Loucy (cell line): ENCODE data around the gene CDH12.
"Not testable (repeated sequence)": the region's sequence is repeated elsewhere in the genome, so short reads cannot be mapped to it uniquely, and the experiment has no call there.

Experiments
- H2AFZ ChIP-seq: fragments of 200-600 bp; sonication (generic); 2 replicates; pipeline ENCODE4 v1.6.0; 2016; ENCODE audit warnings: antibody characterized with exemption, mild to moderate bottlenecking, low read length, moderate library complexity
- H3F3A ChIP-seq: fragments of 200-600 bp; 2 replicates; pipeline ENCODE4 v1.6.0; 2016; ENCODE audit warnings: antibody characterized with exemption, low read depth, mild to moderate bottlenecking
- H3K27me3 ChIP-seq: fragments of 200-600 bp; sonication (generic); 2 replicates; pipeline ENCODE4 v1.6.1; 2014; ENCODE audit warnings: low read length, mild to moderate bottlenecking; ENCODE audit not compliant: insufficient read depth, poor library complexity, severe bottlenecking
- H3K36me3 ChIP-seq: fragments of 200-600 bp; sonication (generic); 2 replicates; pipeline ENCODE4 v1.6.1; 2016; ENCODE audit warnings: low read length; ENCODE audit not compliant: insufficient read depth
- H3K4me1 ChIP-seq: fragments of 200-600 bp; sonication (generic); 2 replicates; pipeline ENCODE4 v1.5.1; 2014; ENCODE audit warnings: low read length, mild to moderate bottlenecking; ENCODE audit not compliant: insufficient read depth, poor library complexity, severe bottlenecking
- H3K4me2 ChIP-seq: fragments of 200-600 bp; sonication (generic); 2 replicates; pipeline ENCODE4 v1.6.0; 2014; ENCODE audit warnings: antibody characterized with exemption, low read length, low read depth, mild to moderate bottlenecking; ENCODE audit not compliant: poor library complexity, severe bottlenecking
- H3K4me3 ChIP-seq: fragments of 200-600 bp; sonication (generic); 2 replicates; pipeline ENCODE4 v1.5.1; 2014; ENCODE audit warnings: low read length, mild to moderate bottlenecking, mixed read lengths; ENCODE audit not compliant: poor library complexity, severe bottlenecking
- H3K79me2 ChIP-seq: fragments of 200-600 bp; sonication (generic); 2 replicates; pipeline ENCODE4 v1.6.1; 2014; ENCODE audit warnings: low read length; ENCODE audit not compliant: insufficient read depth
- H3K9ac ChIP-seq: fragments of 200-600 bp; sonication (generic); 2 replicates; pipeline ENCODE4 v1.6.0; 2014; ENCODE audit warnings: mild to moderate bottlenecking, low read depth, low read length, moderate library complexity; ENCODE audit not compliant: poor library complexity, severe bottlenecking
- H3K9me2 ChIP-seq: fragments of 200-600 bp; sonication (generic); replicated peaks from 2 replicates; pipeline ENCODE4 v1.6.1; 2016; ENCODE audit warnings: low read depth, low read length, mixed read lengths
- H3K9me3 ChIP-seq: fragments of 200-600 bp; sonication (generic); 2 replicates; pipeline ENCODE4 v1.6.1; 2014; ENCODE audit warnings: mild to moderate bottlenecking, antibody characterized with exemption, low read length, low read depth; ENCODE audit not compliant: insufficient read depth
- H4K20me1 ChIP-seq: fragments of 200-600 bp; sonication (generic); 2 replicates; pipeline ENCODE4 v1.6.0; 2014; ENCODE audit warnings: antibody characterized with exemption, low read length, mild to moderate bottlenecking; ENCODE audit not compliant: insufficient read depth, poor library complexity, severe bottlenecking
- EZH2phosphoT487 ChIP-seq: fragments of 200-600 bp; IDR thresholded peaks from 2 replicates; pipeline ENCODE4 v1.6.1; 2018; ENCODE audit warnings: antibody characterized with exemption, mild to moderate bottlenecking, moderate library complexity, borderline replicate concordance
- TF ChIP-seq, protein P1 (sequence below): fragments of 200-600 bp; sonication (generic); conservative IDR thresholded peaks from 2 replicates; pipeline ENCODE4 v1.5.1; 2014; ENCODE audit warnings: mild to moderate bottlenecking, antibody characterized with exemption, low read length

Gene CDH12

DNA sequence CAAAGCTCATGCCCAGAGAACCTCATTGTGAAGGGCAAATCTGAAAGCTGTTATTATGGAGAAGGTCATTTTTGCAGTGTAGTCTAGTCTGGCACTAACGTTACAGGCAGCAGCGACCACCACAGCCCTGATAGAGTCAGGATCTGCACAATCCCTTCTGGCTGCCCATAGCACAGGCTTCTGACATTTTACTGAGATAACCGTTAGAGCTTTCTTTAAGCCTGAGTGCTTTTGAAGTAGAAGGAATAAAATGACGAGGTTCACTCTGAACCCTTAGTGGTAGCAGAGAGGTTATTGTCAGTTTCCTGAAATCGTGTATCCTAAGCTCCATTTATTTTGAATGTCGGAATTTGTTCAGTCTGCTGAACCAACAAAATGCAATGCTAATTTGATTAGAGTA lies 505.1 kb downstream of the CDH12 start:
- H4K20me1 ChIP-seq = no peaks in the 10 kb centered on the region
- H3K27me3 ChIP-seq = no peaks in the 10 kb centered on the region
- H3K4me2 ChIP-seq = no peak overlapping the region
- no peak for TF ChIP-seq EZH2phosphoT487
- TF ChIP-seq, protein P1, sequence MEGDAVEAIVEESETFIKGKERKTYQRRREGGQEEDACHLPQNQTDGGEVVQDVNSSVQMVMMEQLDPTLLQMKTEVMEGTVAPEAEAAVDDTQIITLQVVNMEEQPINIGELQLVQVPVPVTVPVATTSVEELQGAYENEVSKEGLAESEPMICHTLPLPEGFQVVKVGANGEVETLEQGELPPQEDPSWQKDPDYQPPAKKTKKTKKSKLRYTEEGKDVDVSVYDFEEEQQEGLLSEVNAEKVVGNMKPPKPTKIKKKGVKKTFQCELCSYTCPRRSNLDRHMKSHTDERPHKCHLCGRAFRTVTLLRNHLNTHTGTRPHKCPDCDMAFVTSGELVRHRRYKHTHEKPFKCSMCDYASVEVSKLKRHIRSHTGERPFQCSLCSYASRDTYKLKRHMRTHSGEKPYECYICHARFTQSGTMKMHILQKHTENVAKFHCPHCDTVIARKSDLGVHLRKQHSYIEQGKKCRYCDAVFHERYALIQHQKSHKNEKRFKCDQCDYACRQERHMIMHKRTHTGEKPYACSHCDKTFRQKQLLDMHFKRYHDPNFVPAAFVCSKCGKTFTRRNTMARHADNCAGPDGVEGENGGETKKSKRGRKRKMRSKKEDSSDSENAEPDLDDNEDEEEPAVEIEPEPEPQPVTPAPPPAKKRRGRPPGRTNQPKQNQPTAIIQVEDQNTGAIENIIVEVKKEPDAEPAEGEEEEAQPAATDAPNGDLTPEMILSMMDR = no peak
- H3K79me2 ChIP-seq = no peaks in the 10 kb centered on the region
- H3K4me3 ChIP-seq = no peak overlapping the region
- no peaks in the 10 kb centered on the region for H3K9me2 ChIP-seq
- H3K4me1 ChIP-seq = no peaks in the 10 kb centered on the region
- no peaks in the 10 kb centered on the region for H3K9me3 ChIP-seq
- H3F3A ChIP-seq = no peaks in the 10 kb centered on the region
- H3K9ac ChIP-seq = no peak overlapping the region
- H2AFZ ChIP-seq = no peak overlapping the region
- H3K36me3 ChIP-seq = no peaks in the 10 kb centered on the region

DNA sequence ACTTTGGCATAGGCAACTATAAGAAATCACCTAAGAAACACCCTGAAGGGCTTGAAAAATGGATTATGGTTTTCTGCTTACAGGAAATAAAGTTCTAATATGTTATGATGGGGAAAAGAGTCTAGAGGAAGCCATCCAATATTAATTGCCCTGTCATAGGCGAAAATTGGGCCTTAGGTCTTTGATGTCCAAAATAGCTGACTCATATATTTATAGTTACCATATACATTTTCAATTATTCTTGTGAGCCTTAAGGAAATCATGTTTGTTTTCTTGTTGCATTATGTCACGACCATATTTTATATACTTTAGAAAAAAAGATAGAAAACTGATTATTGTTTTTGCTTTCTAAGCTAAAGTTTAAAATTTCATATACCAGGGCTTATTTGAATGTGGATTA lies 509.1 kb downstream of the CDH12 start:
- TF ChIP-seq, protein P1 = no peak
- TF ChIP-seq EZH2phosphoT487 = no peak
- Histone ChIP-seq H4K20me1 (no peaks in the 10 kb centered on the region), H3K27me3 (no peaks in the 10 kb centered on the region), H3K4me1 (no peaks in the 10 kb centered on the region), H3K9ac (no peak overlapping the region), H3K79me2 (no peaks in the 10 kb centered on the region), H3K9me3 (no peaks in the 10 kb centered on the region), H3K4me2 (no peak overlapping the region), H3F3A (no peaks in the 10 kb centered on the region), H3K9me2 (no peaks in the 10 kb centered on the region), H3K4me3 (no peak overlapping the region), H2AFZ (no peak overlapping the region), H3K36me3 (no peaks in the 10 kb centered on the region)

GRCh38 chr5:22341406-22341805 lies 511.7 kb downstream of the CDH12 start:
- Histone ChIP-seq H3F3A (no peaks in the 10 kb centered on the region), H3K9ac (no peak overlapping the region), H3K4me1 (no peaks in the 10 kb centered on the region), H3K4me2 (no peak overlapping the region), H3K79me2 (no peaks in the 10 kb centered on the region), H3K9me3 (no peaks in the 10 kb centered on the region), H3K27me3 (no peaks in the 10 kb centered on the region), H3K36me3 (no peaks in the 10 kb centered on the region), H4K20me1 (no peaks in the 10 kb centered on the region), H2AFZ (no peak overlapping the region), H3K4me3 (no peak overlapping the region), H3K9me2 (no peaks in the 10 kb centered on the region)
- no peak for TF ChIP-seq EZH2phosphoT487
- TF ChIP-seq, protein P1 = no peak

- H3K9me3 ChIP-seq, H3K9ac ChIP-seq, H3K27me3 ChIP-seq, H2AFZ ChIP-seq, H4K20me1 ChIP-seq, H3K9me2 ChIP-seq, H3K36me3 ChIP-seq, H3K4me1 ChIP-seq, H3K4me2 ChIP-seq, H3K79me2 ChIP-seq, H3F3A ChIP-seq, H3K4me3 ChIP-seq: not testable (repeated sequence)
Measured at GRCh38 chr5:22332949-22333348, 520.2 kb downstream of the CDH12 start.
